ENCODE measurements around the gene KIRREL3. TPM values are rescaled to one million over a fixed set of nuclear protein-coding genes. Genes with fewer than 3 reads are reported as not detected.

Gene KIRREL3
- total and polyA plus RNA-seq, 2 experiments from 2014 or later: 16.1 to 35.6 TPM

DNA sequence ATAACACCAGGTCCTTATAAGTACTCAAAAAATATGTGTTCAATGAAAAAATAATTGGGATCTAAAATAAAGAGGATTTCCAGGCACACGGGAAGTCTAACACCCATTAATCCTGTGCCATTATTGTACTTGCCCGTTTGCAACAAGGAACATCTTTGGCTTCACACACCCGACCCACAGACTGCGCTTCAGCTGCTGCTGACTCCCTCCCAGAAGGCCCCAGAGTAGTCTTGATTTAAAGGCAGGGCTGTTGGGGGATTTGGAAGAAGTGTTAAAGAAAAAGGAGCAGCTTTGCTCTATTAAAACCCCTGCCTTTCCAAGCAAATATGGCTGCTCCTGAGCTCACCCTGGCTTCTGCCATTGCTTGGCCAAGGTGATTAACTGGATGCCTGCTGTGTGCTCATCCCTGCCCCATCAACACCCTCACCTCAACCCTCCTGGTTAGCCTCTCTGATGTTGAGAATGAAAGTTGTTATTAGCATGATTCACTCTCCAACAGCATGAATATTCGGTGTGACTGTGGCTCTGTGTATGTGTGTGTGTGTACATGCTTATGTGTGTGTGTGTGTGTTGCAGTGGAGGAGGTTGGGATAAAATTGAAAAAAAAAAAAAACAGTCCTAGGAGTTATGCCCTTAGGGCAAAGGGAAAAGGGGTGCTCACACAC is 76.1 kb downstream of the KIRREL3 start:
- Histone ChIP-seq H4K20me1 (ENCODE audit: insufficient read depth) (no peaks in the 10 kb centered on the region), H3K4me1 (ENCODE audit: insufficient read depth) (peaks cover 32% of the 10 kb centered on the region), H3K9me3 (ENCODE audit: low read depth) (no peaks in the 10 kb centered on the region), H3K9me2 (ENCODE audit: insufficient read depth) (no peaks in the 10 kb centered on the region), H3K4me3 (no peak overlapping the region), H3K27ac (no peak overlapping the region), H3K9ac (no peak overlapping the region), H3K27me3 (replicated peaks; ENCODE audit: insufficient read depth) (no peaks in the 10 kb centered on the region), H3F3A (ENCODE audit: insufficient read depth) (peaks cover 10% of the 10 kb centered on the region), H3K36me3 (ENCODE audit: low read depth) (no peaks in the 10 kb centered on the region), H3K4me2 (ENCODE audit: unreplicated experiment) (no peak overlapping the region), H2AFZ (no peak overlapping the region), H3K79me2 (ENCODE audit: insufficient read depth) (peaks cover 85% of the 10 kb centered on the region)
- WGBS, 2 experiments (ENCODE audit: low coverage in 1 of 2, low lambda C conversion rate in 2 of 2, missing lambda C conversion rate in 2 of 2): 51 to 52% methylated on average over 5 of the region's 5 CpGs
- no peak for TF ChIP-seq EZH2phosphoT487 (IDR thresholded peaks at IDR 0.05; ENCODE audit: insufficient read depth, low read depth)
- TF ChIP-seq EZH2 (IDR thresholded peaks at IDR 0.05; ENCODE audit: insufficient read depth, poor library complexity, severe bottlenecking): no peak
- peak; percentile 41 for DNase-seq
- in situ Hi-C loops (cut with MboI): no loop called here

DNA sequence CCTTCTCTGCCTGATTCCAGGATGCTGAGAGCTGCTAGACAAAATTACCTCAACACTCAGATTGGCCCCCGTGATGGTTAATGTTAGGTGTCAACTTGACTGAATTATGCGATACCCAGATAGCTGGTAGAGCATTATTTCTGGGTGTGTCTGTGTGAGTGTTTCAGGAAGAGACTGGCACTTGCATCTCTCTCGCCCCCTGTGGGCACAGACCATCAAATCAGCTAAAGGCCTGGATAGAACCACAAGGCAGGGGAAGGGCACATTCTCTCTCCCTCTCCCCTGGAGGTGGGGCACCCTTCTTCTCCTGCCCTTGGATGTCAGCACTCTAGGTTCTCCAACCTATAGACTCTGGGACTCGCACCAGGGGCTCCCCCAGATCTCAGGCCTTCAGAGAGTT is 79.7 kb downstream of the KIRREL3 start:
- 79 to 90% methylated on average over 4 of the region's 4 CpGs for WGBS, 2 experiments (ENCODE audit: low coverage in 1 of 2, low lambda C conversion rate in 2 of 2, missing lambda C conversion rate in 2 of 2)
- Histone ChIP-seq H3K4me2 (ENCODE audit: unreplicated experiment) (no peak overlapping the region), H3K79me2 (ENCODE audit: insufficient read depth) (peaks cover 72% of the 10 kb centered on the region), H4K20me1 (ENCODE audit: insufficient read depth) (no peaks in the 10 kb centered on the region), H3K27me3 (replicated peaks; ENCODE audit: insufficient read depth) (no peaks in the 10 kb centered on the region), H3K9me3 (ENCODE audit: low read depth) (no peaks in the 10 kb centered on the region), H2AFZ (no peak overlapping the region), H3K4me3 (no peak overlapping the region), H3K9me2 (ENCODE audit: insufficient read depth) (no peaks in the 10 kb centered on the region), H3K4me1 (ENCODE audit: insufficient read depth) (peaks cover 25% of the 10 kb centered on the region), H3K27ac (no peak overlapping the region), H3F3A (ENCODE audit: insufficient read depth) (peaks cover 25% of the 10 kb centered on the region), H3K36me3 (ENCODE audit: low read depth) (no peaks in the 10 kb centered on the region), H3K9ac (no peak overlapping the region)
- DNase-seq: no peak
- TF ChIP-seq EZH2phosphoT487 (IDR thresholded peaks at IDR 0.05; ENCODE audit: insufficient read depth, low read depth) (no peak), EZH2 (IDR thresholded peaks at IDR 0.05; ENCODE audit: insufficient read depth, poor library complexity, severe bottlenecking) (no peak)
- in situ Hi-C loops (cut with MboI): no loop called here

DNA sequence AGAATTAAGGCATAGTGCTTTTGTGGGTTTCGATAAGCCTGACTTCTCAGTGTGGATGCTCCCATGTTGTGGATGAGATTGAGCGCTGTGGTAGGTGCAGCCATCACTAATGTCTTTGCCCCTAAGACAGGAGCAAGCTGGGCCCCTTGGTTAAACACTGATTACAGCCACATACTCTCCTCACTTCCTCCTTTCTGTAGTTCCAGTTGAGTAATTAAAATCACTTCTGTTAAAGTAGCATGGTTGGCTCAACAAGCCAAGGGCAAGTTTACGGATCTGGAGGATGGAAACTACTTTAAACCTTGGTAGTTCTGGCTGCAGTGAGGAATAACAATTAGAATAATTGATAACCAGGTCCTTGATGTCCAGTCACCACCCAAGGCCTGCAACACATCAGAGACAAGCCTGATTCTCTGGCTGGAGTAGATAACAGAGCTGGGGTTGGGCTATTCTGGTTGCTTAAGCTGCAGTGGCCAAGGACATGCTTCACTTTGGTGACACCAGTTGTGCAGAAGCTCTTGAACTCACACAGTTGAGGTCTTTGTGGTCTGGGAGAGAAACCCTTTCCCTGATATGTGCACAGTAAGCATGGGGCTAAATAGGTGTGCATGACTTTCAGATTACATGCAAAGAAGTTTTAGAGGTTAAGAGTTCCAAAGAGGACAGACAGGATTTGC is 81.3 kb downstream of the KIRREL3 start:
- no peaks in the 10 kb centered on the region for H3K36me3 ChIP-seq (ENCODE audit: low read depth)
- peaks cover 35% of the 10 kb centered on the region for H3K4me1 ChIP-seq (ENCODE audit: insufficient read depth)
- H3K79me2 ChIP-seq (ENCODE audit: insufficient read depth): peaks cover 66% of the 10 kb centered on the region
- no peaks in the 10 kb centered on the region for H3K27me3 ChIP-seq (replicated peaks; ENCODE audit: insufficient read depth)
- H3K4me2 ChIP-seq (ENCODE audit: unreplicated experiment): no peak overlapping the region
- peak overlapping the region; percentile 31 for H3K27ac ChIP-seq
- no peaks in the 10 kb centered on the region for H4K20me1 ChIP-seq (ENCODE audit: insufficient read depth)
- TF ChIP-seq EZH2 (IDR thresholded peaks at IDR 0.05; ENCODE audit: insufficient read depth, poor library complexity, severe bottlenecking) (no peak), EZH2phosphoT487 (IDR thresholded peaks at IDR 0.05; ENCODE audit: insufficient read depth, low read depth) (no peak)
- no peak for DNase-seq
- in situ Hi-C loops (cut with MboI): no loop called here
- H3K9ac ChIP-seq: no peak overlapping the region
- no peak overlapping the region for H2AFZ ChIP-seq
- H3F3A ChIP-seq (ENCODE audit: insufficient read depth): peaks cover 38% of the 10 kb centered on the region
- no peaks in the 10 kb centered on the region for H3K9me3 ChIP-seq (ENCODE audit: low read depth)
- 64 to 65% methylated on average over 3 of the region's 3 CpGs for WGBS, 2 experiments (ENCODE audit: low coverage in 1 of 2, low lambda C conversion rate in 2 of 2, missing lambda C conversion rate in 2 of 2)
- H3K9me2 ChIP-seq (ENCODE audit: insufficient read depth): no peaks in the 10 kb centered on the region
- no peak overlapping the region for H3K4me3 ChIP-seq

DNA sequence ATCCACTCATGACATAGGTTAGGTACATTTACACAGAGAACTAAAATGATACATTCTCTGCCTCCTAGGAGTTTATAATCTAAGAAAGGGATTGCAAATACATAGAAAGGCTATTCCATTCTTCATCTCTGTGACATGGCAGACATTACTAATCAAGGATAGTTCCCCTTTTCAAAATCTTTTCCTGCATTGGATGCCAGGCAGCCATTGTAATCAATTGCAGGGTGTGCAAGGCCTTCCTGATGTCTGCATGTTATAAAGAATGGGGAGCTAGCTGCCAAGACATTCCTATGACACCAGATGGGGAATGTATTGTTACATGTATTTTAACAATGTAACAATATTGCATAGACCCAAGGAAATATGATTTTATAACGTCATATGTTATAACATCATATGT is 82.0 kb downstream of the KIRREL3 start:
- Histone ChIP-seq H3K9ac (peak overlapping the region; percentile 74), H3K79me2 (ENCODE audit: insufficient read depth) (peaks cover 66% of the 10 kb centered on the region), H3K4me2 (ENCODE audit: unreplicated experiment) (peak overlapping the region; percentile 34), H3K27ac (peak overlapping the region; percentile 96), H4K20me1 (ENCODE audit: insufficient read depth) (no peaks in the 10 kb centered on the region), H3K36me3 (ENCODE audit: low read depth) (no peaks in the 10 kb centered on the region), H3K27me3 (replicated peaks; ENCODE audit: insufficient read depth) (no peaks in the 10 kb centered on the region), H3K4me1 (ENCODE audit: insufficient read depth) (peaks cover 40% of the 10 kb centered on the region), H3K4me3 (no peak overlapping the region), H3K9me3 (ENCODE audit: low read depth) (no peaks in the 10 kb centered on the region), H3K9me2 (ENCODE audit: insufficient read depth) (no peaks in the 10 kb centered on the region), H3F3A (ENCODE audit: insufficient read depth) (peaks cover 43% of the 10 kb centered on the region), H2AFZ (no peak overlapping the region)
- in situ Hi-C loops (cut with MboI): no loop called here
- WGBS, 2 experiments (ENCODE audit: low coverage in 1 of 2, low lambda C conversion rate in 2 of 2, missing lambda C conversion rate in 2 of 2): 57% methylated on average over 1 of the region's 1 CpG
- DNase-seq: peak; percentile 39
- TF ChIP-seq EZH2phosphoT487 (IDR thresholded peaks at IDR 0.05; ENCODE audit: insufficient read depth, low read depth) (no peak), EZH2 (IDR thresholded peaks at IDR 0.05; ENCODE audit: insufficient read depth, poor library complexity, severe bottlenecking) (no peak)
